ENCODE measurements around the gene BTN3A1. TPM values are rescaled to one million over a fixed set of nuclear protein-coding genes. Genes with fewer than 3 reads are reported as not detected.
"Not testable (repeated sequence)": the region's sequence is repeated elsewhere in the genome, so short reads cannot be mapped to it uniquely, and the experiment has no call there.

Gene BTN3A1
- total RNA-seq (10 to 100 TPM in 3 of 10 donors, 1 to 10 TPM in 7; 3.9 to 44.3 (median 8.6) TPM), polyA plus RNA-seq (10 to 100 TPM in 1 of 2 donors, 1 to 10 TPM in 1; 3.9 to 11.0 TPM)
- long read RNA-seq, donor 1, partial matches to known transcripts, result 0 of 7 reads
- long read RNA-seq, donor 1, other reads (novel, unspliced or antisense), result 7 of 7 reads
- long read RNA-seq, donor 2, partial matches to known transcripts, result 0 of 6 reads
- long read RNA-seq, donor 2, other reads (novel, unspliced or antisense), result 6 of 6 reads
- long read RNA-seq, donor 3, partial matches to known transcripts, result 0 of 6 reads
- long read RNA-seq, donor 3, other reads (novel, unspliced or antisense), result 6 of 6 reads

- WGBS, 2 donors, result 1 to 3% methylated on average over 9 of the region's 9 CpGs
- Histone ChIP-seq H3K9me3 (no peaks in the 10 kb centered on the region), H3K4me3 (peak within 1 kb of the TSS; percentile 33 to 70 (median 65)), H3K36me3 (peaks cover 0 to 22% (median 3%) of the 10 kb centered on the region in 9 donors), H3K27ac (peak within 1 kb of the TSS; percentile 58 to 95 (median 82)), H3K4me1 (peaks cover 0 to 45% (median 18%) of the 10 kb centered on the region in 9 donors), H3K27me3 (no peaks in the 10 kb centered on the region)
- TF ChIP-seq CTCF (IDR thresholded peaks at IDR 0.05), result no peak
- peak; percentile 88 to 97 (median 94) for ATAC-seq
- peak; percentile 59 to 71 for DNase-seq
- intact Hi-C loops (cut with DNase I), result loop anchor here in 1 of 10 donors (5.0 kb wide), 1 partner anchor 70 kb away; no protein-coding TSS in a partner anchor
Measured at GRCh38 chr6:26401987-26402658, at the start of gene BTN3A1. Gene BTN3A1 (plus strand): TSS chr6:26402275. CDS start chr6:26405564, 3,289 bp downstream.

- Histone ChIP-seq H3K36me3 (no peaks in the 10 kb centered on the region), H3K27me3 (peaks cover 0 to 5% (median 0%) of the 10 kb centered on the region in 7 donors), H3K27ac (no peak overlapping the region), H3K9me3 (no peaks in the 10 kb centered on the region), H3K4me1 (peaks cover 0 to 10% (median 0%) of the 10 kb centered on the region in 9 donors), H3K4me3 (no peak overlapping the region)
- TF ChIP-seq CTCF (IDR thresholded peaks at IDR 0.05), result no peak
- DNase-seq (no peak), ATAC-seq (no peak)
- intact Hi-C loops (cut with DNase I), result no loop called here
- 91 to 95% methylated on average over 7 of the region's 7 CpGs for WGBS, 2 donors
Measured at GRCh38 chr6:26352315-26352714, 49.8 kb upstream of the BTN3A1 start.

- intact Hi-C loops (cut with DNase I), result no loop called here
- no peak for ATAC-seq
- Histone ChIP-seq H3K4me1 (peaks cover 0 to 14% (median 0%) of the 10 kb centered on the region in 9 donors), H3K36me3 (no peaks in the 10 kb centered on the region), H3K4me3 (no peak overlapping the region), H3K9me3 (no peaks in the 10 kb centered on the region), H3K27ac (no peak overlapping the region), H3K27me3 (peaks cover 0 to 4% (median 0%) of the 10 kb centered on the region in 7 donors)
- TF ChIP-seq CTCF (IDR thresholded peaks at IDR 0.05), result no peak
- no peak for DNase-seq
- WGBS, 2 donors, result 85 to 86% methylated on average over 3 of the region's 3 CpGs
Measured at GRCh38 chr6:26354162-26354561, 47.9 kb upstream of the BTN3A1 start.

GRCh38 chr6:26355366-26355765 is 46.7 kb upstream of the BTN3A1 start:
- no peak for TF ChIP-seq CTCF (IDR thresholded peaks at IDR 0.05)

GRCh38 chr6:26357543-26357942 is 44.5 kb upstream of the BTN3A1 start:
- H3K27me3 ChIP-seq; intact Hi-C loops (cut with DNase I); ATAC-seq; H3K36me3 ChIP-seq; H3K4me3 ChIP-seq; DNase-seq; H3K27ac ChIP-seq; H3K4me1 ChIP-seq; H3K9me3 ChIP-seq: not testable (repeated sequence)
- 94 to 96% methylated on average over 14 of the region's 14 CpGs for WGBS, 2 donors

More at GRCh38 chr6:26355366-26355765, 46.7 kb upstream of the BTN3A1 start:
- Histone ChIP-seq H3K36me3 (no peaks in the 10 kb centered on the region), H3K4me1 (peaks cover 0 to 14% (median 0%) of the 10 kb centered on the region in 9 donors), H3K4me3 (no peak overlapping the region), H3K27me3 (peaks cover 0 to 4% (median 0%) of the 10 kb centered on the region in 7 donors), H3K27ac (no peak overlapping the region), H3K9me3 (no peaks in the 10 kb centered on the region)
- ATAC-seq (no peak), DNase-seq (no peak)
- intact Hi-C loops (cut with DNase I), result no loop called here

Data from heart right ventricle (tissue), 16 donors.